Measurements from ENCODE around the gene RAB31. TPM values are rescaled to one million over a fixed set of nuclear protein-coding genes. Genes with fewer than 3 reads are reported as not detected.
"Not testable (repeated sequence)": the region's sequence is repeated elsewhere in the genome, so short reads cannot be mapped to it uniquely, and the experiment has no call there.

RAB31 gene
- total and polyA plus RNA-seq, 4 donors = 21.5 to 114 (median 49.5) TPM

GRCh38 chr18:9854801-9855676 lies 146.9 kb downstream of the RAB31 start:
- H3K4me3 ChIP-seq = no peak overlapping the region
- H3K27me3 ChIP-seq (ENCODE audit: control insufficient read depth in 3 of 3, insufficient read depth in 3 of 3, low read length in 2 of 3) = no peaks in the 10 kb centered on the region
- H3K27ac ChIP-seq (ENCODE audit: low read depth in 1 of 2, low read length in 1 of 2) = peak overlapping the region; percentile 22 to 92
- ATAC-seq (ENCODE audit: insufficient read depth, low FRiP score) (peak; percentile 71), DNase-seq (no peak)
- no peaks in the 10 kb centered on the region for H3K36me3 ChIP-seq (ENCODE audit: control insufficient read depth in 4 of 4, insufficient read depth in 4 of 4, low read length in 4 of 4)
- WGBS, 2 donors = 68 to 75% methylated on average over 12 of the region's 12 CpGs
- no peak for TF ChIP-seq CTCF (IDR thresholded peaks at IDR 0.05; ENCODE audit: control extremely low read depth, extremely low read depth)
- H3K9me3 ChIP-seq (ENCODE audit: control insufficient read depth in 4 of 4, insufficient read depth in 3 of 4, low read length in 3 of 4) = no peaks in the 10 kb centered on the region
- no peak overlapping the region for H3K9ac ChIP-seq (ENCODE audit: insufficient read depth in 1 of 2, low read length in 2 of 2)
- H3K4me1 ChIP-seq (ENCODE audit: control insufficient read depth in 5 of 5, insufficient read depth in 5 of 5, low read length in 5 of 5) = peaks cover 0 to 10% (median 0%) of the 10 kb centered on the region in 5 donors

GRCh38 chr18:9855681-9856080 lies 147.6 kb downstream of the RAB31 start:
- Histone ChIP-seq H3K27me3 (ENCODE audit: control insufficient read depth in 3 of 3, insufficient read depth in 3 of 3, low read length in 2 of 3) (no peaks in the 10 kb centered on the region), H3K4me1 (ENCODE audit: control insufficient read depth in 5 of 5, insufficient read depth in 5 of 5, low read length in 5 of 5) (peaks cover 0 to 10% (median 0%) of the 10 kb centered on the region in 5 donors), H3K9me3 (ENCODE audit: control insufficient read depth in 4 of 4, insufficient read depth in 3 of 4, low read length in 3 of 4) (no peaks in the 10 kb centered on the region), H3K27ac (ENCODE audit: low read depth in 1 of 2, low read length in 1 of 2) (peak overlapping the region; percentile 22 to 87), H3K4me3 (no peak overlapping the region), H3K36me3 (ENCODE audit: control insufficient read depth in 4 of 4, insufficient read depth in 4 of 4, low read length in 4 of 4) (no peaks in the 10 kb centered on the region), H3K9ac (ENCODE audit: insufficient read depth in 1 of 2, low read length in 2 of 2) (no peak overlapping the region)
- 70 to 82% methylated on average over 9 of the region's 9 CpGs for WGBS, 2 donors
- DNase-seq (no peak), ATAC-seq (ENCODE audit: insufficient read depth, low FRiP score) (no peak)
- no peak for TF ChIP-seq CTCF (IDR thresholded peaks at IDR 0.05; ENCODE audit: control extremely low read depth, extremely low read depth)

- Histone ChIP-seq H3K27ac (ENCODE audit: low read depth in 1 of 2, low read length in 1 of 2) (peak overlapping the region in 1 of 2 donors; percentile 89), H3K4me3 (no peak overlapping the region), H3K9me3 (ENCODE audit: control insufficient read depth in 4 of 4, insufficient read depth in 3 of 4, low read length in 3 of 4) (no peaks in the 10 kb centered on the region), H3K36me3 (ENCODE audit: control insufficient read depth in 4 of 4, insufficient read depth in 4 of 4, low read length in 4 of 4) (no peaks in the 10 kb centered on the region), H3K9ac (ENCODE audit: insufficient read depth in 1 of 2, low read length in 2 of 2) (no peak overlapping the region), H3K4me1 (ENCODE audit: control insufficient read depth in 5 of 5, insufficient read depth in 5 of 5, low read length in 5 of 5) (peaks cover 0 to 10% (median 0%) of the 10 kb centered on the region in 5 donors), H3K27me3 (ENCODE audit: control insufficient read depth in 3 of 3, insufficient read depth in 3 of 3, low read length in 2 of 3) (no peaks in the 10 kb centered on the region)
- ATAC-seq (ENCODE audit: insufficient read depth, low FRiP score) (no peak), DNase-seq (no peak)
- TF ChIP-seq CTCF (IDR thresholded peaks at IDR 0.05; ENCODE audit: control extremely low read depth, extremely low read depth) = no peak
- 52 to 72% methylated on average over 3 of the region's 3 CpGs for WGBS, 2 donors
Measured at GRCh38 chr18:9856092-9856491, 148.0 kb downstream of the RAB31 start.

- not testable (repeated sequence) for H3K9me3 ChIP-seq (ENCODE audit: control insufficient read depth in 4 of 4, insufficient read depth in 3 of 4, low read length in 3 of 4); H3K36me3 ChIP-seq (ENCODE audit: control insufficient read depth in 4 of 4, insufficient read depth in 4 of 4, low read length in 4 of 4); DNase-seq; ATAC-seq (ENCODE audit: insufficient read depth, low FRiP score); H3K27ac ChIP-seq (ENCODE audit: low read depth in 1 of 2, low read length in 1 of 2); H3K27me3 ChIP-seq (ENCODE audit: control insufficient read depth in 3 of 3, insufficient read depth in 3 of 3, low read length in 2 of 3); H3K4me3 ChIP-seq; H3K4me1 ChIP-seq (ENCODE audit: control insufficient read depth in 5 of 5, insufficient read depth in 5 of 5, low read length in 5 of 5); H3K9ac ChIP-seq (ENCODE audit: insufficient read depth in 1 of 2, low read length in 2 of 2)
- WGBS, 2 donors = 95 to 100% methylated on average over 4 of the region's 4 CpGs
Measured at GRCh38 chr18:9857479-9857998, 149.4 kb downstream of the RAB31 start.
